Liver (tissue), 9 donors: ENCODE measurements around the gene MEN1. TPM values are rescaled to one million over a fixed set of nuclear protein-coding genes. Genes with fewer than 3 reads are reported as not detected.

Experiments used
- DNase-seq: peaks from one replicate; pipeline ENCODE4 v3.0.0-alpha.2; 2017; ENCODE audit warnings: low spot score
- H3K27ac ChIP-seq, 2 donors: one replicate each; pipeline ENCODE4 v1.7.0; 2013; ENCODE audit warnings: inconsistent platforms in 2 of 2, low read length in 2 of 2, control low read depth in 1 of 2, low read depth in 1 of 2, mild to moderate bottlenecking in 1 of 2
- H3K27me3 ChIP-seq, 4 donors: one replicate each; pipeline versions ENCODE4 v1.6.1 to v1.7.0; 2013; ENCODE audit warnings: low read length in 3 of 4, inconsistent platforms in 1 of 4, mild to moderate bottlenecking in 1 of 4, moderate library complexity in 1 of 4; ENCODE audit not compliant: control insufficient read depth in 4 of 4, insufficient read depth in 4 of 4
- H3K36me3 ChIP-seq, 4 donors: one replicate each; pipeline versions ENCODE4 v1.6.1 to v1.7.0; 2013; ENCODE audit warnings: low read length in 3 of 4, mild to moderate bottlenecking in 3 of 4, low read depth in 1 of 4, moderate library complexity in 1 of 4; ENCODE audit not compliant: control insufficient read depth in 4 of 4, insufficient read depth in 3 of 4
- H3K4me1 ChIP-seq, 4 donors: one replicate each; pipeline versions ENCODE4 v1.6.1 to v1.7.0; 2013; ENCODE audit warnings: low read length in 3 of 4, mild to moderate bottlenecking in 3 of 4, moderate library complexity in 1 of 4; ENCODE audit not compliant: control insufficient read depth in 4 of 4, insufficient read depth in 4 of 4
- H3K4me3 ChIP-seq, 3 donors: one replicate each; pipeline versions ENCODE4 v1.6.1 to v1.7.0; 2013; ENCODE audit warnings: low read length in 3 of 3, control low read depth in 1 of 3, low read depth in 1 of 3, mild to moderate bottlenecking in 1 of 3
- H3K9ac ChIP-seq, 2 donors: one replicate each; pipeline ENCODE4 v1.7.0; 2013; ENCODE audit warnings: low read length in 2 of 2, mild to moderate bottlenecking in 2 of 2, moderate library complexity in 2 of 2, control low read depth in 1 of 2, low read depth in 1 of 2
- H3K9me3 ChIP-seq, 4 donors: one replicate each; pipeline versions ENCODE4 v1.6.1 to v1.7.0; 2013; ENCODE audit warnings: low read length in 3 of 4; ENCODE audit not compliant: control insufficient read depth in 4 of 4
- EGR1 ChIP-seq, 2 donors: IDR thresholded peaks; 2 replicates each; pipeline ENCODE4 v1.6.1; 2016 to 2018; ENCODE audit warnings: antibody characterized with exemption in 2 of 2, low read depth in 2 of 2
- FOXA1 ChIP-seq: IDR thresholded peaks from 2 replicates; pipeline ENCODE4 v1.6.1; 2016; ENCODE audit warnings: antibody characterized with exemption
- FOXA2 ChIP-seq: IDR thresholded peaks from 2 replicates; pipeline ENCODE4 v1.6.1; 2016; ENCODE audit warnings: antibody characterized with exemption
- GABPA ChIP-seq, 2 donors: IDR thresholded peaks in 1 of 2; conservative IDR thresholded peaks in 1 of 2; 2 replicates each; pipeline ENCODE4 v1.6.1; 2016; ENCODE audit warnings: antibody characterized with exemption in 2 of 2, mild to moderate bottlenecking in 1 of 2, moderate library complexity in 1 of 2
- HNF4G ChIP-seq: IDR thresholded peaks from 2 replicates; pipeline ENCODE4 v1.6.1; 2016; ENCODE audit warnings: antibody characterized with exemption
- JUND ChIP-seq, 2 donors: IDR thresholded peaks; 2 replicates each; pipeline ENCODE4 v1.6.1; 2016; ENCODE audit warnings: antibody characterized with exemption in 2 of 2
- NR2F2 ChIP-seq: IDR thresholded peaks from 2 replicates; pipeline ENCODE4 v1.6.1; 2016; ENCODE audit warnings: antibody characterized with exemption
- RAD21 ChIP-seq, 2 donors: IDR thresholded peaks; 2 replicates each; pipeline ENCODE4 v1.6.1; 2016; ENCODE audit warnings: antibody characterized with exemption in 2 of 2, mild to moderate bottlenecking in 2 of 2
- REST ChIP-seq: IDR thresholded peaks from 2 replicates; pipeline ENCODE4 v1.6.1; 2016; ENCODE audit warnings: antibody characterized with exemption, mild to moderate bottlenecking
- RXRA ChIP-seq, 2 donors: IDR thresholded peaks; 2 replicates each; pipeline ENCODE4 v1.6.1; 2017 to 2018; ENCODE audit warnings: antibody characterized with exemption in 2 of 2, mild to moderate bottlenecking in 1 of 2
- SP1 ChIP-seq: IDR thresholded peaks from 2 replicates; pipeline ENCODE4 v1.6.1; 2018; ENCODE audit warnings: antibody characterized with exemption, mild to moderate bottlenecking
- TAF1 ChIP-seq: conservative IDR thresholded peaks from 2 replicates; pipeline ENCODE4 v1.6.1; 2016; ENCODE audit warnings: antibody characterized with exemption, mild to moderate bottlenecking
- YY1 ChIP-seq: IDR thresholded peaks from 2 replicates; pipeline ENCODE4 v1.6.1; 2016; ENCODE audit warnings: antibody characterized with exemption, mild to moderate bottlenecking
- WGBS: extraction: QIAGEN DNeasy Blood & Tissue Kit; methylation state at CpG from one replicate; pipeline ENCODE4 v1.1.7; 2013; 5-methylcytosine and 5-hydroxymethylcytosine counted together
- polyA plus RNA-seq, 2 donors: library from polyadenylated mRNA; stranded (reverse) in 1 of 2; unstranded in 1 of 2; fragments of 200-250 nt in 1 of 2; fragments of >200 nt in 1 of 2; fragmentation: Nextera tagmentation in 1 of 2; extraction: Ambion mirVana in 1 of 2; gene quantifications; one replicate each; pipeline versions ENCODE4 v1.2.1 to v1.2.3, GENCODE V29; 2013 to 2015
- total RNA-seq, 2 donors: library from RNA; depleted of rRNA; stranded (reverse); fragments of >200 nt; gene quantifications; one replicate each; pipeline ENCODE4 v1.2.3, GENCODE V29; 2014
- TF ChIP-seq, protein P1 (sequence below): IDR thresholded peaks from 2 replicates; pipeline ENCODE4 v1.6.1; 2016; ENCODE audit warnings: antibody characterized with exemption
- TF ChIP-seq, protein P2 (sequence below): fragments of 150-350 bp; IDR thresholded peaks from 2 replicates; pipeline ENCODE4 v1.5.1; 2017; ENCODE audit warnings: improper control_type of control experiment, low read depth, low read length; ENCODE audit not compliant: missing input control
- TF ChIP-seq, protein P3 (sequence below): IDR thresholded peaks from 2 replicates; pipeline ENCODE4 v1.6.1; 2016; ENCODE audit warnings: antibody characterized with exemption
- TF ChIP-seq, protein P4 (sequence below): IDR thresholded peaks from 2 replicates; pipeline ENCODE4 v1.6.1; 2016; ENCODE audit warnings: antibody characterized with exemption
- donor health status: healthy.
- donor health status: healthy.
- donor health status: healthy.
- donor health status: healthy.
- donor health status: healthy.

MEN1 gene
- total and polyA plus RNA-seq, 4 donors: 9.0 to 15.1 (median 13.4) TPM

DNA sequence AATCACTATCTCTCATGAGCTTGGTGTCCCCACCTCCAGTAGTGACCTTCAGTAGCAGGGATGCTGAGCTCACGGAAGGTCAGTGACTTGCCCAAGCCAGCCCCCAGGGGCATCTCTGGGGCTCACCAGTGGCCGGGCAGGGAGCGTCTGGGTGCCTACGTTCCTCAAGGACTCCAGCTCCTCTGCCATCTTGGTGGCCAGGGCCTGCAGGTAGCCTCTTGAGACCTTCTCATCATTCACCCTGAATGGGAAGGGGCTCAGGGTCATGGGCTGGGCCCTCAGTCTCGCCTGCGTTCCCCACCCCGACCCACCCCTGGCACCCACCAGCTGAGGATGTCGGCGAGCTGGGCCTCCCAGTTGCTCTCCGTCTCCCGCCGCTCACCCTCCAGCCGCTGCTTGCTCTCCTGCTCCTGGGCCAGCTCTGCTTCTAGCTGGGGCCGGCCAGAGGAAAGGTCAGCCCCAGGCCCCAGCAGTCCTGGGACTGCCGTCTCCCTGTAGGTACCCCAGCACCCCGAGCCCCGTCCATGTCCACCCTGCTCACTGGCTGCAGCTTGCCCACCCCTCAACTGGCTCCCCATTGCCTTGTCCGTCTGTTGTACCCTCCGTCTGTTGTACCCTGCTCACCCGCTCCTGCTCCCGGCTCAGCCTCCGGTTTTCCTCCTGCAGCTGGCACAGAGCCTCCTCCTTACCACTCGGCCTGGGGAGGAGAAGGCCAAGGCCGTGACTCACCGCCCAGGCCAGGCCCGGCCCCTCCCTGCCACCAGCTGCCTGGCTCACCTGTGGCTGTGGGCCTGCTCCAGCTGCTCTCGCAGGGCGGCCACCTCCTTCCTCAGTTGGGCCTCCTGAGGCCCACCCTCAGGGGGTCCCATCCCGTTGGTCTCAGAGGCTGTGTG is 24.6 kb upstream of the MEN1 start:
- H3K9ac ChIP-seq: no peak overlapping the region
- H3K4me1 ChIP-seq: no peaks in the 10 kb centered on the region
- H3K9me3 ChIP-seq: no peaks in the 10 kb centered on the region
- H3K27ac ChIP-seq: no peak overlapping the region
- 89% methylated on average over 29 of the region's 29 CpGs for WGBS
- TF ChIP-seq REST (no peak), RXRA (IDR thresholded peaks at IDR 0.05) (no peak), GABPA (IDR thresholded peaks at IDR 0.05 in 1 of 2, conservative IDR thresholded peaks at IDR 0.05 in 1 of 2) (no peak), RAD21 (IDR thresholded peaks at IDR 0.05) (no peak), EGR1 (IDR thresholded peaks at IDR 0.05; ENCODE audit: low read depth in 2 of 2) (no peak), NR2F2 (no peak), TAF1 (no peak), FOXA2 (no peak), HNF4G (no peak), SP1 (no peak), JUND (IDR thresholded peaks at IDR 0.05) (no peak), FOXA1 (no peak), YY1 (no peak)
- TF ChIP-seq, protein P1, sequence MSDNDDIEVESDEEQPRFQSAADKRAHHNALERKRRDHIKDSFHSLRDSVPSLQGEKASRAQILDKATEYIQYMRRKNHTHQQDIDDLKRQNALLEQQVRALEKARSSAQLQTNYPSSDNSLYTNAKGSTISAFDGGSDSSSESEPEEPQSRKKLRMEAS: no peak
- TF ChIP-seq, protein P2, sequence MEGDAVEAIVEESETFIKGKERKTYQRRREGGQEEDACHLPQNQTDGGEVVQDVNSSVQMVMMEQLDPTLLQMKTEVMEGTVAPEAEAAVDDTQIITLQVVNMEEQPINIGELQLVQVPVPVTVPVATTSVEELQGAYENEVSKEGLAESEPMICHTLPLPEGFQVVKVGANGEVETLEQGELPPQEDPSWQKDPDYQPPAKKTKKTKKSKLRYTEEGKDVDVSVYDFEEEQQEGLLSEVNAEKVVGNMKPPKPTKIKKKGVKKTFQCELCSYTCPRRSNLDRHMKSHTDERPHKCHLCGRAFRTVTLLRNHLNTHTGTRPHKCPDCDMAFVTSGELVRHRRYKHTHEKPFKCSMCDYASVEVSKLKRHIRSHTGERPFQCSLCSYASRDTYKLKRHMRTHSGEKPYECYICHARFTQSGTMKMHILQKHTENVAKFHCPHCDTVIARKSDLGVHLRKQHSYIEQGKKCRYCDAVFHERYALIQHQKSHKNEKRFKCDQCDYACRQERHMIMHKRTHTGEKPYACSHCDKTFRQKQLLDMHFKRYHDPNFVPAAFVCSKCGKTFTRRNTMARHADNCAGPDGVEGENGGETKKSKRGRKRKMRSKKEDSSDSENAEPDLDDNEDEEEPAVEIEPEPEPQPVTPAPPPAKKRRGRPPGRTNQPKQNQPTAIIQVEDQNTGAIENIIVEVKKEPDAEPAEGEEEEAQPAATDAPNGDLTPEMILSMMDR: no peak
- TF ChIP-seq, protein P3, sequence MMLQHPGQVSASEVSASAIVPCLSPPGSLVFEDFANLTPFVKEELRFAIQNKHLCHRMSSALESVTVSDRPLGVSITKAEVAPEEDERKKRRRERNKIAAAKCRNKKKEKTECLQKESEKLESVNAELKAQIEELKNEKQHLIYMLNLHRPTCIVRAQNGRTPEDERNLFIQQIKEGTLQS: no peak
- TF ChIP-seq, protein P4, sequence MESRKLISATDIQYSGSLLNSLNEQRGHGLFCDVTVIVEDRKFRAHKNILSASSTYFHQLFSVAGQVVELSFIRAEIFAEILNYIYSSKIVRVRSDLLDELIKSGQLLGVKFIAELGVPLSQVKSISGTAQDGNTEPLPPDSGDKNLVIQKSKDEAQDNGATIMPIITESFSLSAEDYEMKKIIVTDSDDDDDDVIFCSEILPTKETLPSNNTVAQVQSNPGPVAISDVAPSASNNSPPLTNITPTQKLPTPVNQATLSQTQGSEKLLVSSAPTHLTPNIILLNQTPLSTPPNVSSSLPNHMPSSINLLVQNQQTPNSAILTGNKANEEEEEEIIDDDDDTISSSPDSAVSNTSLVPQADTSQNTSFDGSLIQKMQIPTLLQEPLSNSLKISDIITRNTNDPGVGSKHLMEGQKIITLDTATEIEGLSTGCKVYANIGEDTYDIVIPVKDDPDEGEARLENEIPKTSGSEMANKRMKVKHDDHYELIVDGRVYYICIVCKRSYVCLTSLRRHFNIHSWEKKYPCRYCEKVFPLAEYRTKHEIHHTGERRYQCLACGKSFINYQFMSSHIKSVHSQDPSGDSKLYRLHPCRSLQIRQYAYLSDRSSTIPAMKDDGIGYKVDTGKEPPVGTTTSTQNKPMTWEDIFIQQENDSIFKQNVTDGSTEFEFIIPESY: no peak
- DNase-seq: no peak
- no peaks in the 10 kb centered on the region for H3K27me3 ChIP-seq
- no peaks in the 10 kb centered on the region for H3K36me3 ChIP-seq
- no peak overlapping the region for H3K4me3 ChIP-seq
